C4-2B (cell line): Measurements from ENCODE around the gene PIAS3.
A peak's percentile ranks its signal among the peaks of the same experiment; 100 is the strongest.

Experiments
- H3K27ac ChIP-seq: fragments of 450-650 bp; 2 replicates; pipeline ENCODE4 v1.5.1; 2017
- CTCF ChIP-seq: fragments of 450-650 bp; conservative IDR thresholded peaks from 2 replicates; pipeline ENCODE4 v1.5.1; 2017; ENCODE audit warnings: mild to moderate bottlenecking
- ZFX ChIP-seq: fragments of 450-650 bp; IDR thresholded peaks from 2 replicates; pipeline ENCODE4 v1.6.1; 2017

Gene PIAS3

DNA sequence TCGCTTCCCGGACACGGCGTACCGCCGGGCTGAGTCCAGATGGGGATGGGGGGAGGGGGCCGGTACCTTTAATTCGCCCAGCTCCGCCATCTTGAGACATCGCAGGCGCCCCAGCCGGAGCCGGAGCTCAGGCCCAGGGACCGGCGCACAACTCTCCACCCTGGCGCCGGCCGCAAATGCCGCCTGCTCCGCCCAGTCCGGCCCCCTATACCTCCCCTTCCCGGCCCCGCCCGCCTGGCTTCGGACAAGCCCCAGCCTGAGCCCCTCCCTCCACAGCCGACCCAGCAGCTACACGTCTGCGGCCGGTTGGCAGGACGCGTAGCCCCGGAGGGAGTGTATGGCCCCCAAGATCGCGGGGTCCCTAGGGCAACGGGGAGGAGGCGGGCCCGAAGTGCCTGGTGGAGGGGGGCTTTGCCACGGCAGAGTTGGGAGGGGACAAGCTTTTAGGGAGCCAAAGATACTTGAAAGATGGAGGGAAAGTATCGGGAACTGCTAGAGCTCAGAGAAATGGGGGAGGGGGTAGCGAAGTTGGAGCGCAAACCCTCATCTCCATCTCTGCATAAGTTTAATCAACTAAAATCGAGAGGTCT lies at the start of gene PIAS3:
Gene PIAS3, minus strand, starts transcription at position 181 of the 590 bp plus-strand sequence. Its CDS starts 91 bp downstream, at position 90.
- H3K27ac ChIP-seq = peak within 1 kb of the TSS; percentile 71
- TF ChIP-seq CTCF = no peak

GRCh38 chr1:145908653-145909052 lies 49.8 kb upstream of the PIAS3 start:
- no peak for TF ChIP-seq CTCF
- TF ChIP-seq ZFX = no peak
- H3K27ac ChIP-seq = no peak overlapping the region

- H3K27ac ChIP-seq = no peak overlapping the region
- TF ChIP-seq ZFX (no peak), CTCF (no peak)
Measured at GRCh38 chr1:145906954-145907753, 48.3 kb upstream of the PIAS3 start.

- H3K27ac ChIP-seq = no peak overlapping the region
- TF ChIP-seq ZFX (no peak), CTCF (no peak)
Measured at GRCh38 chr1:145901312-145902021, 42.6 kb upstream of the PIAS3 start.

DNA sequence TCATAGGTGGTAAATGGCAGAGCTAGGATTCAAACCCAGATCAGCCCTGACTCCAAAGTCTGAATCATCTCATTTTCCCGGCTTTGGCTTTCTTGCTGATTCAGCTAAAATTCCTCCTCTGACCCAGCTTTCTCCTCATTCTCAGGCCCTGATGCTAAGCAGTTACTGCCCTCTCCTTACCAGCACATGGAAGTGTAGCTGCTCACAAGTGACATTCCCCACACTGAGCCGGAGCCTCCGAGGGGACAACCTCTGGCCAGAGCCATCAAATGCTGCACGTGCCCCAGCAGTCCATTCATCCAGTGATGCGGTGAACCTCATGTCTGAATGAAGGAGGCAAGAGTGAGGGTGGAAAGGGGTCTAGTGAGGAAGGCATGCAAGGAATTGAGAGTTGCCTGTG lies 39.9 kb upstream of the PIAS3 start:
- TF ChIP-seq CTCF = no peak
- no peak for TF ChIP-seq ZFX
- H3K27ac ChIP-seq = no peak overlapping the region

DNA sequence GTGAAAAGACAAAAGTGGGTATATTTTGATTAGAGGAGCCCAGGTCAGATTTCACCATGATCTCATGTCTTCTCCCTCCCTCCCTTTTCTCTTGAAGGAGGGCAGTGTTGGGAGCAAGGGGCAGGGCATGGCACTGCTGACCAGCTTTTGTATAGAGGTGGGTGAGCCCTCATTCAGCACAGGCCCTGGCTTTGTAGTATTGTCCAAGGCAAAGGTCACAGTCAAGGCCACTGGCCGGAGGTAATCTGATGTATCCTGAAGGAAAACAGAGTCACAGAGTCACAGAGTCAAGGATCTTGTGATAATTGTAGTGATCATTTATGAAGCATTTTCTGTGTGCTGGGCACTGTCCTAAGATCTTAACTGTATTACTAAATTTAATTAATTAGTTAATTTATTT lies 39.1 kb upstream of the PIAS3 start:
- H3K27ac ChIP-seq = no peak overlapping the region
- TF ChIP-seq ZFX = no peak
- TF ChIP-seq CTCF = no peak

- no peak for TF ChIP-seq CTCF
- no peak for TF ChIP-seq ZFX
Measured at GRCh38 chr1:145895471-145895870, 36.6 kb upstream of the PIAS3 start.

More at GRCh38 chr1:145895471-145895870, 36.6 kb upstream of the PIAS3 start:
- H3K27ac ChIP-seq = no peak overlapping the region
